Measurements from ENCODE around the gene FRYL. TPM values are rescaled to one million over a fixed set of nuclear protein-coding genes. Genes with fewer than 3 reads are reported as not detected.

The FRYL gene
- total and polyA plus RNA-seq, 2 of the 13 experiments (the other 11 are each of a cell fraction or from before 2014, with no cell fraction given) = 9.7 to 19.6 TPM

- no peak for TF ChIP-seq ZBTB14 (CRISPR knock-in tag; IDR thresholded peaks at IDR 0.05)
Observed at GRCh38 chr4:48594180-48594579, 185.9 kb downstream of the FRYL start (continued).

GRCh38 chr4:48591372-48591771 is 188.7 kb downstream of the FRYL start:
- H3K9ac ChIP-seq (ENCODE audit: insufficient read depth, low read depth, low read length) = no peak overlapping the region
- no peaks in the 10 kb centered on the region for H4K20me1 ChIP-seq (ENCODE audit: insufficient read depth, low read length)
- H3K9me3 ChIP-seq (ENCODE audit: low read length) = no peaks in the 10 kb centered on the region
- BruUV-seq (replicated peaks) = no TSS peak
- 100% methylated on average over 1 of the region's 1 CpG for WGBS (ENCODE audit: low lambda C conversion rate)
- DNase-seq (ENCODE audit: low spot score) (no peak), FAIRE-seq (no peak), ATAC-seq (no peak)
- H3K4me1 ChIP-seq (ENCODE audit: insufficient read depth, low read length) = no peaks in the 10 kb centered on the region
- no peak overlapping the region for H3K4me3 ChIP-seq (replicated peaks in 1 of 3; ENCODE audit: insufficient read depth in 1 of 3, low read depth in 2 of 3, low read length in 3 of 3)
- no peaks in the 10 kb centered on the region for H3K79me2 ChIP-seq (ENCODE audit: insufficient read depth, low read length)
- no peak overlapping the region for H3K27ac ChIP-seq (ENCODE audit: extremely low read length, insufficient read depth, low read length)
- H3K27me3 ChIP-seq (ENCODE audit: control insufficient read depth in 1 of 2, insufficient read depth in 2 of 2, low read length in 2 of 2) = no peaks in the 10 kb centered on the region
- H3K4me2 ChIP-seq (ENCODE audit: low read depth, low read length) = no peak overlapping the region
- no peak overlapping the region for H2AFZ ChIP-seq (ENCODE audit: low read length)
- POLR2A ChIA-PET = no interaction called here
- peaks cover 3 to 5% of the 10 kb centered on the region in 2 experiments for H3K36me3 ChIP-seq (replicated peaks in 1 of 2; ENCODE audit: control insufficient read depth in 1 of 2, insufficient read depth in 2 of 2, low read length in 2 of 2)
- intact Hi-C loops (cut with micrococcal nuclease; ENCODE audit: unreplicated experiment) = no loop called here
- CTCF ChIA-PET (ENCODE audit: low intra/inter-chr PET ratio, low total read pairs) = no interaction called here
- TF ChIP-seq ZNF414 (CRISPR knock-in tag; IDR thresholded peaks at IDR 0.05) (no peak), ZNF24 (IDR thresholded peaks at IDR 0.05) (no peak), ZNF260 (CRISPR knock-in tag; IDR thresholded peaks at IDR 0.05; ENCODE audit: borderline replicate concordance, low read depth) (no peak), ZNF839 (CRISPR knock-in tag; IDR thresholded peaks at IDR 0.05; ENCODE audit: borderline replicate concordance) (no peak), ZBTB49 (CRISPR knock-in tag; IDR thresholded peaks at IDR 0.05; ENCODE audit: borderline replicate concordance) (no peak), E2F2 (CRISPR knock-in tag; IDR thresholded peaks at IDR 0.05; ENCODE audit: borderline replicate concordance) (no peak), AGO1 (IDR thresholded peaks at IDR 0.05; ENCODE audit: low read depth, low read length, poor library complexity, severe bottlenecking) (no peak), THRA (CRISPR knock-in tag; IDR thresholded peaks at IDR 0.05; ENCODE audit: borderline replicate concordance) (no peak), ATRX (CRISPR knock-in tag; IDR thresholded peaks at IDR 0.05; ENCODE audit: borderline replicate concordance) (no peak), SNAPC5 (CRISPR knock-in tag; IDR thresholded peaks at IDR 0.05; ENCODE audit: borderline replicate concordance) (no peak), ELK4 (CRISPR knock-in tag; IDR thresholded peaks at IDR 0.05; ENCODE audit: borderline replicate concordance) (no peak)
- in situ Hi-C loops (cut with HindIII; ENCODE audit: extremely low pct_ligation_motif_present, low pct_unique_long_range_greater_than_20kb) = loop anchor here (25.0 kb wide), 1 partner anchor 196 kb away; the partner anchor contains the start of gene FRYL

All from HepG2 (cell line).